Measurements from ENCODE around the gene SORBS1.

SORBS1 gene

DNA sequence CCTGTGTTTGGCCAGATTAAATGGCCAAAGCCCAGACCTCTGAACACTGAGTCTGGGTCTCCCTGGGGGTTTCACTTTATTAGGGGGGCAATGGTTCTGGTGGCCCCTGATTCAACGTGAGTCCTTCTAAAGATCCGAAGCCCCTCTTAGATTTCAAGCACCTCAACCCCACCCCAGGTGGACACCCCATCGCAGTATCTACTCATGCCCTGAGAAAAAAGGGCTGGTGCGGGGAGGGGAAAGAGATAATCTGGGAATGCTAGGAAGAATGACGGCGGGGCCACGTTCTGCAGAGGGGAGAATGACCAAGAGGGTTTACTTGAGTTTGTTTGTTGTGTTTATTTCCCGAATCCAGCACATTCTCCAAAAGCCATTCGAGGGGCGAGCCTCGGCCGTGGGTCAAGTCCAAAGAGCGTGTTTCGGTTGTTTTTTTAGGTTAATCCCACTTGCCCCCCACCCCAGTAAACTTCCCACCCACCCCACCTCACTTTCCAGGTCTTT lies 271.2 kb downstream of the SORBS1 start:
- no peak for DNase-seq (ENCODE audit: low read depth in 2 of 2)

- no peak for DNase-seq (ENCODE audit: low read depth in 2 of 2)
Observed at GRCh38 chr10:95289003-95289920, 271.9 kb downstream of the SORBS1 start.

DNA sequence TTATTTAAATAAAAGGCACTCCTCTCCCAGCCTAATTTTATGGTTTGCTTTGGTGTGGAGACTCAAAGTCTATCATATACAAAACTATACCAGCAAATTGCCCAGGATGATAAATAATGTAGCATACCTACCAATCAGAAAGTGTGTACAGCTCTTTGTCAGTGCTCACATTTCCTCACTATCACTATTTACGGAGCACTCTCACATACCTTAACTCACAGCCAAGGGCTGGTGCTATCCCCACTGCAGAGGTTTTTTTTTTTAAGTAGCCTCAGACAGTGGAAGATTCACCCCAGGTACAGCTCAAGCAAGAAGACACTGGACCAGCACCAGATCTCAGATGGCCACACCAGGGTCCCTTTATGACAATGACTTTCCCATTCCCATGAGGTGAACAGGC lies 272.9 kb downstream of the SORBS1 start:
- no peak for DNase-seq (ENCODE audit: low read depth in 2 of 2)

- no peak for DNase-seq (ENCODE audit: low read depth in 2 of 2)
Observed at GRCh38 chr10:95287281-95287680, 273.9 kb downstream of the SORBS1 start.

DNA sequence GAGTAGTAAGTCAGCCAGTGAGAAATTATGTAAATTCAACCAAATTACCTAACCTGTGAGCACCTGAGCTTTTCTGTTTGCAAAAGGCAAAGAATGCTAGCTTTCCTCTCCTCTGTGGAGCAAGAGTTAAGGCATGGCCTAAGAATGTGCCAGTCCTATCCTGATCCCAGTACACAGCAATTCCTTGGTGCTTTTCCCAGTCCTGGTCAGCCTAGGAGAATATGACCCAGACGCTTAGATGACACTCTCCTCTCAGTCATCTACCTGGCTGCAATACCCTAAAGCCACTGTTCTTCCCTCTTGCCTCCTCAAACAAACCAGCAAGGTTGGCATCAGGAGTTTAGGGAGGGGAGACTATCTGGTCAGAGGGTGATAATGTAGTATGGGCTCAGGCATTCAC lies 274.5 kb downstream of the SORBS1 start:
- no peak for DNase-seq (ENCODE audit: low read depth in 2 of 2)

GRCh38 chr10:95285556-95285955 lies 275.6 kb downstream of the SORBS1 start:
- no peak for DNase-seq (ENCODE audit: low read depth in 2 of 2)

- no peak for DNase-seq (ENCODE audit: low read depth in 2 of 2)
Observed at GRCh38 chr10:95284807-95285206, 276.4 kb downstream of the SORBS1 start.

GRCh38 chr10:95282107-95282506 lies 279.1 kb downstream of the SORBS1 start:
- DNase-seq (ENCODE audit: low read depth in 2 of 2), result no peak

DNA sequence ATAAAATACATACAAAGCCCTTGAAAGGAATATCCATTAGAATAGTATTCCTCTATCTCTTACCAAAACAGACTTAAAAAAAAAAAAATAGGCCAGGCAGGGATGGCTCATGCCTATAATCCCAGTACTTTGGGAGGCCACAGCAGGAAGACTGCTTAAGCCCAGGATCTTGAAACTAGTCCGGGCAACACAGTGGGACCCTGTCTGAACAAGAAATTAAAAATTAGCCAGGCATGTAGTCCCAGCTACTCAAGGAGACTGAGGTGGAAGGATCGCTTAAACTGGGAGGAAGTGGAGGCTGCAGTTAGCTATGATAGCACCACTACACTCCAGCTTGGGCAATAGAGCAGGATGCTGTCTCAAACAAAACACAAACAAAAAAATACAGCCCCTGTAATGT lies 280.0 kb downstream of the SORBS1 start:
- DNase-seq (ENCODE audit: low read depth in 2 of 2), result no peak

DNA sequence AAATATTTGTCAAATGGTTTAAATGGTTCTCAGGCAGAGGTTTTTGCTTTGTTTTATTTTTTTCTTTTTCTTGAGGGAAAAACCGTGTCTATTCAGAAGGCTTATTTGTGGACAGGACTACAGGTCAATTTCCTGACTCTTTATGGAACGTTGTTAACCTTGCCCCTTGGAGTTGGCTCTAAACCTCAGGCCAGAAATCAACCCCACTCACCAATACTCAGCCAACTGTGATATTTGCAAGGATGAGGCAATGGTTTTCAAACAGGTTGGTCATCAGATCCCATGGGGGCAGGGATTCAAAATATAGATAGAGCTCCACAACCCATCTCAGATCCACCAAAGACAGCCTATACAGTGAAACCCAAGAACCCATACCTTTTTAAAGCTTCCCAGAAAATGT lies 280.5 kb downstream of the SORBS1 start:
- DNase-seq (ENCODE audit: low read depth in 2 of 2), result no peak

- no peak for DNase-seq (ENCODE audit: low read depth in 2 of 2)
Observed at GRCh38 chr10:95279042-95279820, 281.9 kb downstream of the SORBS1 start.

GRCh38 chr10:95278061-95278988 lies 282.8 kb downstream of the SORBS1 start:
- DNase-seq (ENCODE audit: low read depth in 2 of 2), result no peak

GRCh38 chr10:95277614-95278013 lies 283.6 kb downstream of the SORBS1 start:
- no peak for DNase-seq (ENCODE audit: low read depth in 2 of 2)

- DNase-seq (ENCODE audit: low read depth in 2 of 2), result no peak
Observed at GRCh38 chr10:95277201-95277570, 284.0 kb downstream of the SORBS1 start.

- no peak for DNase-seq (ENCODE audit: low read depth in 2 of 2)
Observed at GRCh38 chr10:95276367-95277200, 284.6 kb downstream of the SORBS1 start.

GRCh38 chr10:95275726-95276366 lies 285.3 kb downstream of the SORBS1 start:
- DNase-seq (ENCODE audit: low read depth in 2 of 2), result no peak

- peak in 1 of 2 experiments; percentile 48 for DNase-seq (ENCODE audit: low read depth in 2 of 2)
Observed at GRCh38 chr10:95273393-95274312, 287.5 kb downstream of the SORBS1 start.

DNA sequence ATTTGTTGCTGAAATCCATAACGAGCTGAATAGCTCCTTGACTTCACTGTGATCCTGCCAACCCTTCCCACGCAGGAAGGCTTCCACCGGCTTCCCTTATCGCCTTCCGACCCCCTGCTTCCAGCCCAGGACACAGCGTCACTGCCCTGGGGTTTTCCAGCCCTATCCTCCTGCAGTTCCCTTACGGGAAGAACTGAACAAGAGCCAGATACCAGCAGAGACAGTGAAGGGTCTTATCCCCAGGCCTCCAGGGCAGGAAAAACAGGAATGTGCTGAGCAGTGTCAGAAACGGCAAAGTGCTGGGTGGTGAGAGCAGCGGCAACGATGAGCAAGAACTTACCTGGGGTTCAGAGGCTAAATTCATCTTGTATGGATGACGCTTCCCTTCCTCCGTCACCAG lies 292.7 kb downstream of the SORBS1 start:
- DNase-seq (ENCODE audit: low read depth in 2 of 2), result no peak

- DNase-seq (ENCODE audit: low read depth in 2 of 2), result no peak
Observed at GRCh38 chr10:95267251-95267650, 293.9 kb downstream of the SORBS1 start.
